Neural progenitor cell (in vitro differentiated cells): ENCODE data around the gene BMPR1A. TPM values are rescaled to one million over a fixed set of nuclear protein-coding genes. Genes with fewer than 3 reads are reported as not detected.

Experiments used
- DNase-seq: peaks from one replicate; pipeline ENCODE4 v3.0.0-alpha.2; 2016; ENCODE audit warnings: low spot score
- H2AFZ ChIP-seq: fragments of 200-600 bp; sonication (generic); replicated peaks from 2 replicates; pipeline ENCODE4 v1.6.1; 2016; ENCODE audit warnings: antibody characterized with exemption
- H3F3A ChIP-seq: fragments of 200-600 bp; sonication (generic); 2 replicates; pipeline ENCODE4 v1.6.1; 2016; ENCODE audit warnings: antibody characterized with exemption, low read depth
- H3K27ac ChIP-seq: fragments of 200-600 bp; sonication (generic); 2 replicates; pipeline ENCODE4 v1.5.1; 2016; ENCODE audit warnings: mild to moderate bottlenecking
- H3K27me3 ChIP-seq: fragments of 200-600 bp; sonication (generic); 2 replicates; pipeline ENCODE4 v1.6.1; 2016; ENCODE audit warnings: mild to moderate bottlenecking, moderate library complexity
- H3K36me3 ChIP-seq: fragments of 200-600 bp; sonication (generic); 2 replicates; pipeline ENCODE4 v1.5.1; 2016
- H3K4me1 ChIP-seq: fragments of 200-600 bp; sonication (generic); 2 replicates; pipeline ENCODE4 v1.6.1; 2016; ENCODE audit warnings: mixed run types
- H3K4me2 ChIP-seq: fragments of 200-600 bp; sonication (generic); 2 replicates; pipeline ENCODE4 v1.6.1; 2016
- H3K4me3 ChIP-seq: fragments of 200-600 bp; sonication (generic); 2 replicates; pipeline ENCODE4 v1.5.1; 2016
- H3K79me2 ChIP-seq: fragments of 200-600 bp; sonication (generic); 2 replicates; pipeline ENCODE4 v1.6.1; 2016; ENCODE audit warnings: low read depth
- H3K9ac ChIP-seq: fragments of 200-600 bp; sonication (generic); 2 replicates; pipeline ENCODE4 v1.6.1; 2016
- H3K9me3 ChIP-seq: fragments of 200-600 bp; sonication (generic); 2 replicates; pipeline ENCODE4 v1.5.1; 2016; ENCODE audit warnings: low read depth
- H4K20me1 ChIP-seq: fragments of 200-600 bp; sonication (generic); 2 replicates; pipeline ENCODE4 v1.6.1; 2016; ENCODE audit warnings: low read depth
- H3K27ac Mint-ChIP-seq: 3 replicates; pipeline ENCODE4 v1.8.0; 2021; ENCODE audit warnings: mixed read lengths
- H3K27me3 Mint-ChIP-seq: 2 replicates; pipeline ENCODE4 v1.8.0; 2022; ENCODE audit warnings: low read depth, mild to moderate bottlenecking, inconsistent platforms, moderate library complexity, mixed read lengths; ENCODE audit not compliant: insufficient read depth
- H3K36me3 Mint-ChIP-seq: 3 replicates; pipeline ENCODE4 v1.8.0; 2021; ENCODE audit warnings: mixed read lengths
- H3K4me1 Mint-ChIP-seq: 3 replicates; pipeline ENCODE4 v1.8.0; 2021; ENCODE audit warnings: mixed read lengths
- H3K4me3 Mint-ChIP-seq: 3 replicates; pipeline ENCODE4 v1.8.0; 2021; ENCODE audit warnings: mild to moderate bottlenecking, moderate library complexity, mixed read lengths
- H3K9me3 Mint-ChIP-seq: 3 replicates; pipeline ENCODE4 v1.8.0; 2020; ENCODE audit warnings: mixed read lengths
- EZH2 ChIP-seq: fragments of 200-600 bp; sonication (generic); IDR thresholded peaks from 2 replicates; pipeline ENCODE4 v1.6.1; 2017; ENCODE audit warnings: antibody characterized with exemption, mild to moderate bottlenecking, moderate library complexity
- EZH2phosphoT487 ChIP-seq: fragments of 200-600 bp; sonication (generic); IDR thresholded peaks from 2 replicates; pipeline ENCODE4 v1.6.1; 2017; ENCODE audit warnings: antibody characterized with exemption
- total RNA-seq: library from RNA; depleted of rRNA; stranded (reverse); fragments of >200 nt; gene quantifications from 2 replicates; pipeline ENCODE4 v1.2.3, GENCODE V29; 2015; ENCODE audit warnings: low replicate concordance
- TF ChIP-seq, protein P1 (sequence below): fragments of 200-600 bp; sonication (generic); IDR thresholded peaks from 2 replicates; pipeline ENCODE4 v1.5.1; 2017; ENCODE audit warnings: antibody characterized with exemption, mild to moderate bottlenecking

BMPR1A gene
- total RNA-seq, 1 donor from 2014 or later: 76.2 TPM

DNA sequence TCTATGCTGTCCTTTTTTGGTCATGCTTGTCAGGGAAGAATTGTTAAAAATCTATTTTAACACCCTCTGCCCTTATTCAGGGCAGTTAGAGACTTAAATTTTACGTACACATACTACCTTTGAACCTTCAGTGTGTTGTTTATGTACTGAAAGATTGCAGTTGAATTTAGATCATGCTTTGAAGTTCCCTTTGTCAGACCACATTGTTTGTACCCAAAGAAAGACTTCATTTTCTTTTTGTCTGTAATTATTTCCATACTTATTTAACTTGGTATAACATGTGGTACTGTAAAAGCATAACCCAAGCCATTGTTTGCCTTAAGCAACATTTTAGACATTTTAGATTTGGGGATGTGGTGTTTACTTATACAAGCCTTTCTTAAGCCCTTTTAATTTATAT lies 104.9 kb downstream of the BMPR1A start:
- Histone ChIP-seq H3K79me2 (no peaks in the 10 kb centered on the region), H4K20me1 (peaks cover 52% of the 10 kb centered on the region), H3K27ac (no peak overlapping the region), H3K27me3 (no peaks in the 10 kb centered on the region), H3K4me1 (peaks cover 35% of the 10 kb centered on the region), H2AFZ (no peak overlapping the region), H3F3A (peaks cover 34% of the 10 kb centered on the region), H3K9ac (no peak overlapping the region), H3K4me2 (no peak overlapping the region), H3K4me3 (no peak overlapping the region), H3K36me3 (no peaks in the 10 kb centered on the region), H3K9me3 (no peaks in the 10 kb centered on the region)
- H3K36me3 Mint-ChIP-seq: peaks cover 27% of the 10 kb centered on the region
- DNase-seq: no peak
- TF ChIP-seq EZH2 (no peak), EZH2phosphoT487 (no peak)
- TF ChIP-seq, protein P1, sequence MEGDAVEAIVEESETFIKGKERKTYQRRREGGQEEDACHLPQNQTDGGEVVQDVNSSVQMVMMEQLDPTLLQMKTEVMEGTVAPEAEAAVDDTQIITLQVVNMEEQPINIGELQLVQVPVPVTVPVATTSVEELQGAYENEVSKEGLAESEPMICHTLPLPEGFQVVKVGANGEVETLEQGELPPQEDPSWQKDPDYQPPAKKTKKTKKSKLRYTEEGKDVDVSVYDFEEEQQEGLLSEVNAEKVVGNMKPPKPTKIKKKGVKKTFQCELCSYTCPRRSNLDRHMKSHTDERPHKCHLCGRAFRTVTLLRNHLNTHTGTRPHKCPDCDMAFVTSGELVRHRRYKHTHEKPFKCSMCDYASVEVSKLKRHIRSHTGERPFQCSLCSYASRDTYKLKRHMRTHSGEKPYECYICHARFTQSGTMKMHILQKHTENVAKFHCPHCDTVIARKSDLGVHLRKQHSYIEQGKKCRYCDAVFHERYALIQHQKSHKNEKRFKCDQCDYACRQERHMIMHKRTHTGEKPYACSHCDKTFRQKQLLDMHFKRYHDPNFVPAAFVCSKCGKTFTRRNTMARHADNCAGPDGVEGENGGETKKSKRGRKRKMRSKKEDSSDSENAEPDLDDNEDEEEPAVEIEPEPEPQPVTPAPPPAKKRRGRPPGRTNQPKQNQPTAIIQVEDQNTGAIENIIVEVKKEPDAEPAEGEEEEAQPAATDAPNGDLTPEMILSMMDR: no peak
- no peaks in the 10 kb centered on the region for H3K27me3 Mint-ChIP-seq
- H3K4me3 Mint-ChIP-seq: no peak overlapping the region
- H3K27ac Mint-ChIP-seq: no peak overlapping the region
- no peaks in the 10 kb centered on the region for H3K9me3 Mint-ChIP-seq
- peaks cover 43% of the 10 kb centered on the region for H3K4me1 Mint-ChIP-seq

DNA sequence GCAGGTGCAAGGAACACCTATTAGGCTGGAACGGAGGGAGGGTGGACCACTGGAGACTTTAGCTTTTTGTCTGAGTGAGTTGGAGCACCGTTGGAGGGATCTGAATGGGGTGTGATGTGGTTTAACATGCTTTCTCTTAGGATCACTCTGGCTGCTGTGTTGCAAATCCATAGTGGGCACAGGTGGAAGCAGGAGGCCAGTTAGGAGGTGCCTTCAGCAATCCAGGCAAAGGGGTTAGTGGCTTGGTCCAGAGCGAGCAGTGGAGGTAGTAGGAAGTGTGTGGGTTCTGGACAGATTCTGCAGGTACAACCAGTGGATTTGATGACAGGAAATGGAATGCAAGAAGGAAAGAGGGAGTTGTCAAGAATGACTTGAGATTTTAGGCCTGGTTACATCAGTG lies 106.0 kb downstream of the BMPR1A start:
- Histone ChIP-seq H3F3A (peaks cover 30% of the 10 kb centered on the region), H3K79me2 (peaks cover under 1% of the 10 kb centered on the region), H3K9ac (no peak overlapping the region), H4K20me1 (peaks cover 62% of the 10 kb centered on the region), H3K4me2 (no peak overlapping the region), H3K4me1 (peaks cover 25% of the 10 kb centered on the region), H3K4me3 (no peak overlapping the region), H3K36me3 (no peaks in the 10 kb centered on the region), H3K9me3 (no peaks in the 10 kb centered on the region), H2AFZ (no peak overlapping the region), H3K27me3 (no peaks in the 10 kb centered on the region), H3K27ac (no peak overlapping the region)
- peak; percentile 3 for DNase-seq
- TF ChIP-seq EZH2phosphoT487: no peak
- TF ChIP-seq, protein P1: no peak
- no peak for TF ChIP-seq EZH2
- Mint-ChIP-seq H3K9me3 (no peaks in the 10 kb centered on the region), H3K4me3 (no peak overlapping the region), H3K4me1 (peaks cover 42% of the 10 kb centered on the region), H3K36me3 (peaks cover 22% of the 10 kb centered on the region), H3K27me3 (no peaks in the 10 kb centered on the region), H3K27ac (peak overlapping the region; percentile 46)

DNA sequence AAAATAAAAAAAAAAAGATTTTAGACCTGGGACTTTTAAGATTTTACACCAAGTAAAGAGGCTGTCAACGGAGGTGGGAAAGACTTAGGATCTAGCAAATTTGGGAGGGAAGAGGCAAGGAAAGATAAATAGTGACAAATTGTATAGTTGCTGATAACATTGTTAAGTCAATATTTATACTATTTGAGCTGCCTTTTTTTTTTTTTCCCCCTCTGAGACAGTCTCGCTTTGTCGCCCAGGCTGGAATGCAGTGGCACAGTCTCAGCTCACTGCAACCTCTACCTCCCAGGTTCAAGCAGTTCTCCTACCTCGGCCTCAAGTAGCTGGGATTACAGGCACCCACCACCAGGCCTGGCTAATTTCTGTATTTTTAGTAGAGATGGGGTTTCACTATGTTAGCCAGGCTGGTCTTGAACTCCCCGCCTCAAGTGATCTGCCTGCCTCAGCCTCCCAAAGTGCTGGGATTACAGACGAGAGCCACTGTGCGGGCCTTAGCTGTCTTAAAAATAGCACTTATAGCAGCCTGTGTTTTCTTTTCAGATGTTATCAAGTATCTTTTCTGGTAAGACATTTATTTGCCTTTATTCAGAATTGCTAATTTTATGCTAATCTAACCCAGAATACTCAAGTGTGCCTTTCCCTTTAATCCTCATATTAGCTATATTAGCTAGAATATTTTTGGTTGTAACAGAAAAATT lies 106.5 kb downstream of the BMPR1A start:
- Histone ChIP-seq H3K9me3 (no peaks in the 10 kb centered on the region), H3K79me2 (peaks cover 4% of the 10 kb centered on the region), H3K9ac (no peak overlapping the region), H3K4me2 (no peak overlapping the region), H3K27ac (no peak overlapping the region), H3K4me1 (peaks cover 31% of the 10 kb centered on the region), H3K27me3 (no peaks in the 10 kb centered on the region), H3F3A (peaks cover 33% of the 10 kb centered on the region), H3K4me3 (no peak overlapping the region), H2AFZ (no peak overlapping the region), H4K20me1 (peaks cover 67% of the 10 kb centered on the region), H3K36me3 (no peaks in the 10 kb centered on the region)
- Mint-ChIP-seq H3K9me3 (no peaks in the 10 kb centered on the region), H3K4me3 (no peak overlapping the region), H3K36me3 (peaks cover 22% of the 10 kb centered on the region), H3K4me1 (peaks cover 47% of the 10 kb centered on the region), H3K27me3 (no peaks in the 10 kb centered on the region), H3K27ac (no peak overlapping the region)
- TF ChIP-seq, protein P1: no peak
- TF ChIP-seq EZH2: no peak
- no peak for TF ChIP-seq EZH2phosphoT487
- DNase-seq: no peak
